NB4 (cell line): ENCODE data around the gene PPP2R5D.

Experiments
- DNase-seq: peaks from one replicate; pipeline ENCODE4 v3.0.0; 2010; ENCODE audit warnings: low read depth
- H3K4me3 ChIP-seq: one replicate; pipeline ENCODE4 v1.5.1; 2011; ENCODE audit warnings: mild to moderate bottlenecking, low read depth, low read length, moderate library complexity
- MYC ChIP-seq: IDR thresholded peaks from 2 replicates; pipeline ENCODE4 v1.6.1; 2011; ENCODE audit warnings: low read depth, low read length
- POLR2A ChIP-seq: IDR thresholded peaks from 2 replicates; pipeline ENCODE4 v1.6.1; 2011; ENCODE audit warnings: mild to moderate bottlenecking; ENCODE audit not compliant: insufficient read length; ENCODE audit errors: extremely low read depth
- TF ChIP-seq, protein P1 (sequence below): IDR thresholded peaks from one replicate; pipeline ENCODE4 v1.5.1; 2012; ENCODE audit warnings: low read depth, low read length
- TF ChIP-seq, protein P2 (sequence below): IDR thresholded peaks from 2 replicates; pipeline ENCODE4 v1.6.1; 2011; ENCODE audit warnings: low read depth, low read length

Gene PPP2R5D

DNA sequence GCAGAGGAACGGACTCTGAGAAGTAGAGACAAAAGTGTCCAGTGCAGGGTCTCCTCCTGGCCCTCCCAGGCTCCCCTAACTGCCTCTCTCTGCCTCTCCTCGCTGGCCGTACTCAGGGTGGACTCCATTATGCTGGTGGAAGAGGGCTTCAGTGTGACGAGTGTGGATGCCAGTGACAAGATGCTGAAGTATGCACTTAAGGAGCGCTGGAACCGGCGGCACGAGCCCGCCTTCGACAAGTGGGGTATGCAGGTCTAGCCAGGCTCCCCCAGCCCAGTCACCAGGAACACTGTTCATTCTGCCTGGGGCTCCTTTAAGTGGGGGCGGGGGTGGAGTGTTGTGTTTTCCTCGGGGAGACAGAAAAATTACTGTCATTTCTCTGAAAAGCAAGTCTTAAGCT is 22.3 kb upstream of the PPP2R5D start:
- H3K4me3 ChIP-seq = no peak overlapping the region
- TF ChIP-seq POLR2A (no peak), MYC (no peak)
- TF ChIP-seq, protein P1, sequence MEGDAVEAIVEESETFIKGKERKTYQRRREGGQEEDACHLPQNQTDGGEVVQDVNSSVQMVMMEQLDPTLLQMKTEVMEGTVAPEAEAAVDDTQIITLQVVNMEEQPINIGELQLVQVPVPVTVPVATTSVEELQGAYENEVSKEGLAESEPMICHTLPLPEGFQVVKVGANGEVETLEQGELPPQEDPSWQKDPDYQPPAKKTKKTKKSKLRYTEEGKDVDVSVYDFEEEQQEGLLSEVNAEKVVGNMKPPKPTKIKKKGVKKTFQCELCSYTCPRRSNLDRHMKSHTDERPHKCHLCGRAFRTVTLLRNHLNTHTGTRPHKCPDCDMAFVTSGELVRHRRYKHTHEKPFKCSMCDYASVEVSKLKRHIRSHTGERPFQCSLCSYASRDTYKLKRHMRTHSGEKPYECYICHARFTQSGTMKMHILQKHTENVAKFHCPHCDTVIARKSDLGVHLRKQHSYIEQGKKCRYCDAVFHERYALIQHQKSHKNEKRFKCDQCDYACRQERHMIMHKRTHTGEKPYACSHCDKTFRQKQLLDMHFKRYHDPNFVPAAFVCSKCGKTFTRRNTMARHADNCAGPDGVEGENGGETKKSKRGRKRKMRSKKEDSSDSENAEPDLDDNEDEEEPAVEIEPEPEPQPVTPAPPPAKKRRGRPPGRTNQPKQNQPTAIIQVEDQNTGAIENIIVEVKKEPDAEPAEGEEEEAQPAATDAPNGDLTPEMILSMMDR = no peak
- DNase-seq = no peak

DNA sequence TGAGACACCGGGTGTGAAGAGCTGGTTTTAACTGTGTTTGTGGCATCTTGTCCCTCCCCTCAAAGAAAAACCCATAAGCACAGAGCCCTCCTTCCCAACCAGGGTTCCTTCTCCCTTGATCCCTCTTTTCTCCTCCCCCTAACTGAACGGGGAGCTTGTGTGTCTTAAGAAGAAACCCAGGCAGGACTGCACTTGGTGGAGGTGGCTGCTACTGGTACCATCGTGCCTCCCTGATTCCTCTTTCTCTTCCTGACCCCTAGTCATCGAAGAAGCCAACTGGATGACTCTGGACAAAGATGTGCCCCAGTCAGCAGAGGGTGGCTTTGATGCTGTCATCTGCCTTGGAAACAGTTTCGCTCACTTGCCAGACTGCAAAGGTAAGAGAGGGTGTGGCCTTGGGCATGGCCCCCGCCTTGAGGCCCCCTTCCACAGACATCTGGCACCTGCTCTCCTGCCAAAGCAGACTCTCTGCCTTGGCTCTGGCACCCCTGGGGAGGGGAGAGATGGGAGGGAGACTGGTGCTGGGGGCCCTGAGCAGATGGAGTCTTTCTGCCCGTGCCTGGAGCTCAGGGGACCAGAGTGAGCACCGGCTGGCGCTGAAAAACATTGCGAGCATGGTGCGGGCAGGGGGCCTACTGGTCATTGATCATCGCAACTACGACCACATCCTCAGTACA is 21.7 kb upstream of the PPP2R5D start:
- no peak overlapping the region for H3K4me3 ChIP-seq
- DNase-seq = no peak
- TF ChIP-seq MYC (no peak), POLR2A (no peak)
- TF ChIP-seq, protein P1 = no peak
- TF ChIP-seq, protein P2, sequence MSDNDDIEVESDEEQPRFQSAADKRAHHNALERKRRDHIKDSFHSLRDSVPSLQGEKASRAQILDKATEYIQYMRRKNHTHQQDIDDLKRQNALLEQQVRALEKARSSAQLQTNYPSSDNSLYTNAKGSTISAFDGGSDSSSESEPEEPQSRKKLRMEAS = no peak

DNA sequence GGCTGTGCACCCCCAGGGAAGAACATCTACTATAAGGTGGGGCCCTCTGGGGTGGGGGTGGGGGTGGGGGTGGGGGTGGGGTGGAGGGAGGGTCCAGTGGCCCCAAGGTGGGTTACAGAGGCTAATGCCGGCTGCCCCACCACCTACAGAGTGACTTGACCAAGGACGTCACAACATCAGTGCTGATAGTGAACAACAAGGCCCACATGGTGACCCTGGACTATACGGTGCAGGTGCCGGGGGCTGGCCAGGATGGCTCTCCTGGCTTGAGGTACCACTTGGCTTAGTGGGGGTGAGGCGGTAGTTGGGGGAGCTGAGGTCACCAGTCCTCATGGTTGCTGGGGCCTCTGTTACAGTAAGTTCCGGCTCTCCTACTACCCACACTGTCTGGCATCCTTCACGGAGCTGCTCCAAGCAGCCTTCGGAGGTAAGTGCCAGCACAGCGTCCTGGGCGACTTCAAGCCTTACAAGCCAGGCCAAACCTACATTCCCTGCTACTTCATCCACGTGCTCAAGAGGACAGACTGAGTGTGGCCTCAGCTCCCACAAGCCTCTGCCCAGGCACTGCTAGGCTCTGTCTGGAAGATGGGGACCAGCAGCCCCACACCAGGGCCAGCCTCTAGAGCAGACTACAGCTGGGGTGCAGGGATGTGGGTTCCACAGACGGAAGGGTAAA is 21.1 kb upstream of the PPP2R5D start:
- DNase-seq = no peak
- TF ChIP-seq, protein P1 = no peak
- TF ChIP-seq MYC (no peak), POLR2A (no peak)
- TF ChIP-seq, protein P2 = no peak
- H3K4me3 ChIP-seq = no peak overlapping the region

DNA sequence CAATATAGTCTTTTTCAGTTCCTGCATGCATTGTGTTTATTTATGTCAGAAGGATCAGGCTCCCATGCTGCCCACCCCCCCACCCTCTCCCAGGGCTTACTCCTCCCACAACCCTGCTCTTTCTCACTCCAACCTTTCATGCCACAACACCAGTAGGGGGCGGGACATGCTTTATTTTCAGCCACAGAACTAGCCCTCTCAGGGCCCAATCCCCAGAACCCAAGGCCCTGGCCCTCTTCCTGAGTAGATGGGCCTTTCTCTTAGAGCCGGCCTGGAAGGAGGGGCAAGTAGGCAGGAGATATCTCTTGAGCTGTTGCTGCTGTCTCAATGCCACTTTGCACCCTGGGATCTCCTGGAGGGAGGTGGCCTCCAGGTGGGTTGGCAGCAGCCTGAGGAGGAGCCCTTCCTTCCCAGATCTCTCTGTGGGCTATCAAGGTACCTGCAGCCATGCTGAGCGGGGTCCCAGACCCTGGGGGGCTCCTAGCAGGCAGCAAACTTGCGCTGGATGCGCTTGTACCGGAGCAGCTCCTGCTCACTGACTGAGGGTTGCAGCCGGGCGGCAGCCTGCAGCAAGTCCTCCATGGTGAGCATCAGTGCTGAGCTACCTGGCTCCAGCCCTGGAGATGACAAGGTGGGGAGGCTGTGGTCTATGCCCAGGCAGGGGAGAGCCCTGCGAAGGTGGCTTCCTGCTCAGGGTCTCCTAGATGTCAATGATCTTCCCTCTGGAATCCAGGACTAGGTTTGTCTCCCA is 20.3 kb upstream of the PPP2R5D start:
- DNase-seq = peak; percentile 68
- TF ChIP-seq, protein P1 = peak; percentile 42
- TF ChIP-seq, protein P2 = no peak
- no peak overlapping the region for H3K4me3 ChIP-seq

DNA sequence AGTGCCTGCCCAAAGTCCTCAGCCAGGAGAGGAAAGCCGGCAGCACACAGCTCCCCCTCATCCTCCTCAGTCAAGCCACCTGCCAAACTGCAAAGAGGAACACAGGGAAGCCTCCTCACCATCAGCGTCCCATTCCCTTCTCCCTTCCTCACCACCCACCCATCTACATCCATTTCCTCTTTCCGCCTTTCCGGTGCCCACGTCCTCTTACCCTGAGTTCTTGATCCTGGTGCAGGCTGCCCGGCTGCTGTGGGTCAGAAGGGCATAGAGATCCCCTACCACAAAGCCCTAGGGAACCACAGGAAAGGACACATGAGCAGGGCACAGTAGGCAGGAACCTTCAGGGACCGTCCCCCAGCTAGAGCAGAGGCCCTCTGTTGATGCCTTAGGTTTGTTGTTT is 17.8 kb upstream of the PPP2R5D start:
- H3K4me3 ChIP-seq = no peak overlapping the region
- TF ChIP-seq POLR2A (no peak), MYC (no peak)
- TF ChIP-seq, protein P2 = no peak
- TF ChIP-seq, protein P1 = no peak
- DNase-seq = no peak
